HG03108 (cell line): Measurements from ENCODE around the gene ZNF326.

Source experiments
- ATAC-seq: cut with Tn5 transposase; IDR thresholded peaks from one replicate; pipeline ENCODE4 v1.9.1; 2021; ENCODE audit warnings: moderate library complexity; ENCODE audit not compliant: unreplicated experiment

The ZNF326 gene

DNA sequence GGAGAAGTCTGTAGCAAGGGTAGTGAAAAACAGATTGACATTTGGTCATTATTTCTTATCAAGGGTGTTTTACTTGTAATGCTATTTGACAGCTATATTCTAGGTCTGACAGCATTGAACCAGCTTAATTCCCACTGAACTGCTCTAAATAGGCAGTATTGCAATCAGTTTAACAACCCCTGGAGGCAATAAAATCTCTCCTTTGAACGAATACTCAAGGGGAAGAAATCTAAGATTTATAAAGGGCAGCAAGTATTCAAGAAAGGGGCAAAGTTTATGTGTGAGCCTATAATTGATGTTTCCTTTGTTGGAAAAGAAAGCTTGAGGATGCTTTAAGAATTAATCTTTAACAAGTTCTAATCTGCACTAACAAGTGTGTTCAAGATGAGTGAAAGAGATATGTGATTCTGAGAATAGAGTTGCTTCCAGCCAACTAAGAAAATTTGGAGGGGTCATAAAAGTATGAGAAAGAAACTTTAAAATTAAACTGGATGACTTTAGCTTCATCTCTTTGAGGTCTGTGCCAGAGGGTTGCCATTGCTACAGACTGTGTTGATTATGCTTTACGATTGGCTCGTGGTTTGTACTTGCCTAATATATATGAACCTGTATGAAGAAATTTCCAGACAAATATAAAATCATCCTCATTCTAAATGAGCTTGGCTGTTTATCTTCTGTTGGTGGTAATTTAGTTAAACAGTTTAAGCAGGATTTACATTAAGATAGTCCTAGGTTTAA lies 72.5 kb downstream of the ZNF326 start:
- no peak for ATAC-seq

DNA sequence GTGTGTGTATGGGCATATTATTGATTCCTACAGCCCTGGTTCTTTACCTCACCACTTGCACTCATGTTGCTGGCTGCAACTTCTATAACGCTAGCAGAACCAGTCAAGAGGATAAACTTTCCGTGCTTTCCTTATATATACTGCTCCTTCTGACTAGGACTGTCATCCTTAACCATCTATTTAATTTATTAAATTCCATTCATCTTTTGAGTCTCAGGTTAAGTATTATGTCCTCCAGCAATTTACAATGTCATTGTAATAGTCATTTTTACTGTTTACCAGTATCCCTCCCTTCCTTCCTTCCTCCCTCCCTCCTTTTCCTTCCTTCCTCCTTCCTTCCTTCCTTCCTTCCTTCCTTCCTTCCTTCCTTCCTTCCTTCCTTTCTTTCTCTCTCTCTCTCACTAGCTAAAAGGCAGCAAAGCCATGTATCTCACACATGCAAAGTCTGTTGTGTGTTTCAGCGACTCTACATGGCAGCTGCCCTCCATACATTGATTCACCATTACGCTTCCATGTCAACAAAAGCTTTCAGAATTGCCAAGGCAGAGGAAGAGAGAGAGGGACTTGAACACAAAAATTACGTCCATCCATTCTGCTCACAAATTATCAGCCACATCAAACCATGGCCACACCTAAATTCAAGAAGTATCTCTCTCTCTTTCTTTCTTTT lies 73.8 kb downstream of the ZNF326 start:
- ATAC-seq, result no peak

DNA sequence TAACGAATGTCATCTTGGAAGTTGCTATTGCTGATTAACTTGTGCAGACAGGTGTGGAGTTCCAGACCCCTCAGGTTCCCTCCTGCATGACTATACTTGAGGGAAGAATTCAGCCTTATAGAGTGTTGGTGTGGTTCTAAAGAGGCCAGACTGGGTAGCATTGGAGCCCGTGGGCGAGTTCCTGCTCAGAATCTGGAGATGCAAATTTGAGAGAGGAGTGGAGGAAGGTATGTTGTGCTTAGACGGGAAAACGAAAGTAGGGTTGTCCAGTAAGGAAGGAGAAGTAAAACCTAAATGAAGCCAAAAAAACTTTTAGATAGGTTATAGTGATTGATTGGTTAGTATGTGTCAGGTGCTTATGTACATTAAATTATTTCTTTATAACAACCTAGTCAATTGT lies 79.2 kb downstream of the ZNF326 start:
- no peak for ATAC-seq

DNA sequence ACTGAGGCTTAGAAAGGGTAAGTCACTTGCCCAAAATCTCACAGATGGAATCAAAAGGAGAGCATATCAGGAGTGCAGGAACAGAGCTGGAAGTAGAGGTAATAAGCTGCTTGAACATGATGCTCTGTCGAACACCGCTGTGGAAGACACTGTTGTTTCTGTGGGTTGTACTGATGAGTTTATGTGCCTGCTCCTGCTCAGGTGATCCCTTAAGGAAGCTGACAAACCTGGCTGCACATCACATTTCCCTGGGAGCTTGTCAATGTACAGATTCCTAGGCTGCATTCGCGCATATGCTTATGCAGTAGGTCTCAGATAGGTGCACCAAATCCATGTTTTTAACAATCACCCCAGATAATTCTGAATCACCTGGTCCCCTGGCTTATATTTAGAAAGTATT lies 79.7 kb downstream of the ZNF326 start:
- no peak for ATAC-seq

DNA sequence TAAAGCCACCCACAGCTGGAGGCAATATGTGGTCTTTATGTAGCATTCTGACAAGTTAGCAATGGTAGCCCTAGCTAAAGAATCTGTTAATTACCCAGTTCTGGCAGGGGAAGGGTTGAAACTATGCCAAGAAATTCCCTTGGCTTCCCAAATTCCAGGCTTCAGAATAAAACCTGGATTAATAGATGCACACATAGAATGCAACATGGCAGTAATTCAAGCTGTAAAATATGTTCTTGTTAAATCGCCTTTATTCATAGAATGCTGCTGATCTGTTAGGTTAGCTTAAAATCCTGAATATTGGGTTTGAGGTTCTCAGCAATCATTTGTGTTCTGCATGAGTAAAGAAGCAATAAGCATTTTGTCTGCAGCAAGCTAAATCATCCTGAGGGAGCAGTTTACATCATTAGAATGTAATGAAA lies 80.1 kb downstream of the ZNF326 start:
- ATAC-seq, result no peak

DNA sequence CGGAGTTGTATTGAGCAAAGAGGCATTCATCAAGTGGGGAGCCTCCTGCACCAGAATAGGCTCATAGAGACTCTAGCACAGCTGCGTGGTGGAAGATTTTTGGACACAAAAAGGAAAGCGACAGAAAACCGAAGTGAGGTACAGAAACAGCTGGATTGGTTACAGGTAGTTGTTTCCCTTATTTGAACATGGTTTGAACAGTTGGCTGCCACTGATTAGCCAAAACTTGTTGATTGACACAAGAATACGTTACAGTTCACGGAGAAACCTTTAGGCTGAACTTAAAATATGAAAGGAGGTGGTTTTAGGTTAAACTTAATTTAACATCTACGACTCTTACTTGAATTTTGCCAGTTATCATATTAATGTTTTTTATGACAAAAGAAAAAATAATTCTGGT lies 89.1 kb downstream of the ZNF326 start:
- ATAC-seq, result no peak
